Effector CD4-positive, alpha-beta T cell (primary cell): ENCODE results near the gene PRR16.

ENCODE experiments used
- DNase-seq: peaks from one replicate; pipeline ENCODE4 v3.0.0-alpha.2; 2020

The PRR16 gene

GRCh38 chr5:120464627-120465435 is 731 bp downstream of the PRR16 start:
- DNase-seq = no peak

GRCh38 chr5:120465436-120465961 is 1.4 kb downstream of the PRR16 start:
- DNase-seq = no peak

GRCh38 chr5:120466341-120467006 is 2.4 kb downstream of the PRR16 start:
- no peak for DNase-seq

GRCh38 chr5:120471971-120472370 is 7.9 kb downstream of the PRR16 start:
- no peak for DNase-seq

- no peak for DNase-seq
Observed at GRCh38 chr5:120472911-120473310, 8.8 kb downstream of the PRR16 start.

- no peak for DNase-seq
Observed at GRCh38 chr5:120473332-120473731, 9.2 kb downstream of the PRR16 start.

GRCh38 chr5:120476063-120476462 is 12.0 kb downstream of the PRR16 start:
- DNase-seq = no peak

- no peak for DNase-seq
Observed at GRCh38 chr5:120479066-120479465, 15.0 kb downstream of the PRR16 start.

GRCh38 chr5:120499876-120500563 is 35.9 kb downstream of the PRR16 start:
- no peak for DNase-seq

- no peak for DNase-seq
Observed at GRCh38 chr5:120502531-120502930, 38.4 kb downstream of the PRR16 start.

- no peak for DNase-seq
Observed at GRCh38 chr5:120503341-120503740, 39.2 kb downstream of the PRR16 start.

GRCh38 chr5:120504057-120504456 is 40.0 kb downstream of the PRR16 start:
- no peak for DNase-seq

GRCh38 chr5:120507197-120507596 is 43.1 kb downstream of the PRR16 start:
- DNase-seq = no peak

GRCh38 chr5:120507800-120508463 is 43.8 kb downstream of the PRR16 start:
- no peak for DNase-seq

GRCh38 chr5:120509053-120509452 is 45.0 kb downstream of the PRR16 start:
- no peak for DNase-seq

GRCh38 chr5:120510098-120510637 is 46.1 kb downstream of the PRR16 start:
- DNase-seq = no peak

GRCh38 chr5:120510994-120511686 is 47.0 kb downstream of the PRR16 start:
- DNase-seq = no peak

- DNase-seq = no peak
Observed at GRCh38 chr5:120512068-120512467, 48.0 kb downstream of the PRR16 start.

- no peak for DNase-seq
Observed at GRCh38 chr5:120512791-120513650, 48.9 kb downstream of the PRR16 start.

- DNase-seq = no peak
Observed at GRCh38 chr5:120516805-120517204, 52.7 kb downstream of the PRR16 start.
